Endothelial cell of umbilical vein (primary cell): ENCODE data around the gene PRKD1. TPM values are rescaled to one million over a fixed set of nuclear protein-coding genes. Genes with fewer than 3 reads are reported as not detected.

Experiments used
- BruUV-seq: library from RNA; stranded (reverse); fragments of 400-500 nt; replicated peaks from 2 replicates; lab custom pipeline; 2021; lab: Mats Ljungman, UMichigan
- CTCF ChIA-PET: fragments of 300-600, 350-600 bp; sonication (Branson Sonifier 250); formaldehyde crosslinking; loops from one replicate; lab custom pipeline; 2021; ENCODE audit warnings: antibody characterized with exemption, inconsistent platforms; lab: Charles Lee
- POLR2A ChIA-PET: fragments of 300-600, 350-600 bp; sonication (Branson Sonifier 250); formaldehyde crosslinking; loops from one replicate; lab custom pipeline; 2021; ENCODE audit warnings: antibody characterized with exemption, inconsistent platforms; lab: Charles Lee
- DNase-seq: peaks from one replicate; pipeline ENCODE4 v3.0.0-alpha.2; 2011; ENCODE audit warnings: low read depth, low spot score
- FAIRE-seq: peaks from 2 replicates; lab custom pipeline; 2011; peaks lifted over from hg19 to GRCh38; lab: Jason Lieb, UNC
- H2AFZ ChIP-seq: 2 replicates; pipeline ENCODE4 v1.6.0; 2012; ENCODE audit warnings: low read depth, low read length, control low read depth, inconsistent platforms
- H3K27ac ChIP-seq: 2 replicates; pipeline ENCODE4 v1.5.1; 2011; ENCODE audit warnings: low read depth, mild to moderate bottlenecking, control low read depth, low read length, moderate library complexity; ENCODE audit not compliant: insufficient read depth
- H3K27me3 ChIP-seq, 2 experiments: 2 replicates each; pipeline versions ENCODE4 v1.6.0 to v1.6.1; 2011; ENCODE audit warnings: low read length in 2 of 2, mixed read lengths in 1 of 2; ENCODE audit not compliant: control insufficient read depth in 2 of 2, insufficient read depth in 2 of 2
- H3K36me3 ChIP-seq, 2 experiments: 2 replicates in 1 of 2; 3 replicates in 1 of 2; pipeline ENCODE4 v1.5.1; 2011; ENCODE audit warnings: low read length in 2 of 2, mild to moderate bottlenecking in 1 of 2, moderate library complexity in 1 of 2; ENCODE audit not compliant: control insufficient read depth in 2 of 2, insufficient read depth in 2 of 2; ENCODE audit errors: extremely low read depth in 1 of 2
- H3K4me1 ChIP-seq: 3 replicates; pipeline ENCODE4 v1.5.1; 2011; ENCODE audit warnings: mild to moderate bottlenecking, low read length; ENCODE audit not compliant: control insufficient read depth, insufficient read depth; ENCODE audit errors: extremely low read depth
- H3K4me2 ChIP-seq: 2 replicates; pipeline ENCODE4 v1.6.1; 2011; ENCODE audit warnings: low read length, control low read depth, mixed read lengths; ENCODE audit not compliant: insufficient read depth
- H3K4me3 ChIP-seq, 3 experiments: fragments of 200-600 bp in 1 of 3; sonication (generic), shearing (Covaris generic) in 1 of 3; replicated peaks in 1 of 3; 2 replicates each; pipeline ENCODE4 v1.5.1; 2011 to 2016; ENCODE audit warnings: control low read depth in 3 of 3, low read length in 3 of 3, mild to moderate bottlenecking in 2 of 3, inconsistent platforms in 1 of 3, low read depth in 1 of 3, moderate library complexity in 1 of 3; ENCODE audit not compliant: insufficient read depth in 1 of 3
- H3K79me2 ChIP-seq: 2 replicates; pipeline ENCODE4 v1.6.0; 2012; ENCODE audit warnings: low read length, inconsistent platforms; ENCODE audit not compliant: control insufficient read depth, insufficient read depth
- H3K9ac ChIP-seq: replicated peaks from 2 replicates; pipeline ENCODE3; 2011; ENCODE audit warnings: low read length, control low read depth; ENCODE audit not compliant: insufficient read depth; ENCODE audit errors: extremely low read depth
- H3K9me1 ChIP-seq: replicated peaks from 3 replicates; pipeline ENCODE4 v1.6.0; 2011; ENCODE audit warnings: mild to moderate bottlenecking, low read length; ENCODE audit not compliant: control insufficient read depth, insufficient read depth; ENCODE audit errors: extremely low read depth
- H3K9me3 ChIP-seq: replicated peaks from 2 replicates; pipeline ENCODE4 v1.5.1; 2012; ENCODE audit warnings: low read length, inconsistent platforms; ENCODE audit not compliant: control insufficient read depth, insufficient read depth
- H4K20me1 ChIP-seq: replicated peaks from 2 replicates; pipeline ENCODE3; 2011; ENCODE audit warnings: mild to moderate bottlenecking, low read length; ENCODE audit not compliant: control insufficient read depth, insufficient read depth; ENCODE audit errors: extremely low read depth
- EZH2 ChIP-seq: IDR thresholded peaks from 2 replicates; pipeline ENCODE4 v1.6.1; 2012; ENCODE audit warnings: borderline replicate concordance, low read depth, mild to moderate bottlenecking, moderate library complexity, low read length, inconsistent platforms; ENCODE audit not compliant: severe bottlenecking
- FOS ChIP-seq: IDR thresholded peaks from 2 replicates; pipeline ENCODE4 v1.6.1; 2011; ENCODE audit warnings: mild to moderate bottlenecking, low read length, moderate library complexity, borderline replicate concordance; ENCODE audit not compliant: insufficient read depth
- GATA2 ChIP-seq: IDR thresholded peaks from 2 replicates; pipeline ENCODE4 v1.7.0; 2011; ENCODE audit warnings: low read depth, mild to moderate bottlenecking, moderate library complexity, mixed read lengths, low read length; ENCODE audit not compliant: insufficient read length, insufficient read depth
- JUN ChIP-seq: IDR thresholded peaks from 2 replicates; pipeline ENCODE4 v1.6.1; 2011; ENCODE audit warnings: borderline replicate concordance, low read depth; ENCODE audit not compliant: insufficient read length, insufficient read depth
- MYC ChIP-seq: IDR thresholded peaks from one replicate; pipeline ENCODE4 v1.6.1; 2011; ENCODE audit warnings: mild to moderate bottlenecking, low read depth, low read length
- POLR2A ChIP-seq: IDR thresholded peaks from 2 replicates; pipeline ENCODE4 v1.6.1; 2012; ENCODE audit warnings: low read depth, mild to moderate bottlenecking, control low read depth, low read length
- POLR2AphosphoS5 ChIP-seq: IDR thresholded peaks from 2 replicates; pipeline ENCODE4 v1.6.1; 2012; ENCODE audit warnings: low read depth, mild to moderate bottlenecking, control low read depth, low read length, moderate library complexity; ENCODE audit not compliant: insufficient read depth
- dilution Hi-C: fragments of 300-500 bp; cut with MboI; formaldehyde crosslinking; loops from one replicate; pipeline ENCODE4 v1.15.0; 2019; ENCODE audit warnings: low sequenced_read_pairs; ENCODE audit not compliant: extremely low pct_ligation_motif_present
- intact Hi-C: fragments of 100-400 bp; cut with micrococcal nuclease; formaldehyde crosslinking; loops from one replicate; pipeline ENCODE4 v1.10.0; 2022
- polyA plus RNA-seq, 4 experiments: library from polyadenylated mRNA; depleted of rRNA in 3 of 4; stranded (reverse) in 3 of 4; unstranded in 1 of 4; fragments of >200 nt; gene quantifications; 2 replicates each; pipeline versions ENCODE4 v1.2.1 to v1.2.3, GENCODE V29; 2011 to 2012; ENCODE audit warnings: missing spikeins in 1 of 4
- total RNA-seq: library from RNA; stranded (reverse); gene quantifications from 2 replicates; pipeline ENCODE4 v1.2.3, GENCODE V29; 2021
- TF ChIP-seq, protein P1 (sequence below), 2 donors: IDR thresholded peaks; 1 replicate in 1 of 2; 2 replicates in 1 of 2; pipeline ENCODE4 v1.5.1; 2011; ENCODE audit warnings: low read length in 2 of 2, mild to moderate bottlenecking in 2 of 2, moderate library complexity in 2 of 2, control low read depth in 1 of 2, inconsistent platforms in 1 of 2, low read depth in 1 of 2; ENCODE audit not compliant: insufficient read depth in 1 of 2; ENCODE audit errors: extremely low read depth in 1 of 2
- TF ChIP-seq, protein P2 (sequence below): IDR thresholded peaks from 2 replicates; pipeline ENCODE4 v1.6.1; 2011; ENCODE audit not compliant: insufficient read depth, insufficient read length

The PRKD1 gene
- total and polyA plus RNA-seq, 2 donors (not counting 3 experiments of a cell fraction or from before 2014, with no cell fraction given) = 3.9 to 10.9 TPM

DNA sequence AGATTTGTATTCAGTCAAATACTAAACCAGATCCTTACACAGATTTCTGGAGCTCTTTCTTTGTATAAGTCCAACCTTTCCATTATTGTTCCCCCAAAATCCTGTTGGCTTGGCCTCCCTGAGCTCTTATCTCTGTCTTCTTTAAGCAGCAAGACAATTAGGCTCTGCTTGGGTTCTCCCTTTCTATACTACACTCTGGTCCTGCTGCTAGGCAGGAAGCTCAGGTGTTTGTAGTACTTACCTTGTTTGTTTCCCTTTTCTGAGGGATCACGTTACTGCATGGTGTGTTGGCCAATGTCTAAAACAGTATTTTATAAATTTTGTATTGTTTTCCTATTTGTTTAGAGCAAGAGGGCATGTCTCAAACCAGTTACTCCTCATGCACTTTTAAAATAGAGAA is 192.9 kb downstream of the PRKD1 start:
- intact Hi-C loops = no loop called here
- dilution Hi-C loops = no loop called here
- BruUV-seq = no TSS peak
- DNase-seq = no peak
- POLR2A ChIA-PET = no interaction called here
- Histone ChIP-seq H3K9me3 (no peaks in the 10 kb centered on the region), H2AFZ (no peak overlapping the region), H3K9me1 (no peaks in the 10 kb centered on the region), H3K27ac (no peak overlapping the region), H4K20me1 (no peaks in the 10 kb centered on the region), H3K36me3 (no peaks in the 10 kb centered on the region), H3K79me2 (no peaks in the 10 kb centered on the region), H3K4me2 (no peak overlapping the region), H3K4me1 (no peaks in the 10 kb centered on the region), H3K27me3 (no peaks in the 10 kb centered on the region), H3K9ac (no peak overlapping the region), H3K4me3 (no peak overlapping the region)
- no peak for FAIRE-seq
- TF ChIP-seq JUN (no peak), POLR2AphosphoS5 (no peak), POLR2A (no peak), MYC (no peak), FOS (no peak), GATA2 (no peak), EZH2 (no peak)
- TF ChIP-seq, protein P1, sequence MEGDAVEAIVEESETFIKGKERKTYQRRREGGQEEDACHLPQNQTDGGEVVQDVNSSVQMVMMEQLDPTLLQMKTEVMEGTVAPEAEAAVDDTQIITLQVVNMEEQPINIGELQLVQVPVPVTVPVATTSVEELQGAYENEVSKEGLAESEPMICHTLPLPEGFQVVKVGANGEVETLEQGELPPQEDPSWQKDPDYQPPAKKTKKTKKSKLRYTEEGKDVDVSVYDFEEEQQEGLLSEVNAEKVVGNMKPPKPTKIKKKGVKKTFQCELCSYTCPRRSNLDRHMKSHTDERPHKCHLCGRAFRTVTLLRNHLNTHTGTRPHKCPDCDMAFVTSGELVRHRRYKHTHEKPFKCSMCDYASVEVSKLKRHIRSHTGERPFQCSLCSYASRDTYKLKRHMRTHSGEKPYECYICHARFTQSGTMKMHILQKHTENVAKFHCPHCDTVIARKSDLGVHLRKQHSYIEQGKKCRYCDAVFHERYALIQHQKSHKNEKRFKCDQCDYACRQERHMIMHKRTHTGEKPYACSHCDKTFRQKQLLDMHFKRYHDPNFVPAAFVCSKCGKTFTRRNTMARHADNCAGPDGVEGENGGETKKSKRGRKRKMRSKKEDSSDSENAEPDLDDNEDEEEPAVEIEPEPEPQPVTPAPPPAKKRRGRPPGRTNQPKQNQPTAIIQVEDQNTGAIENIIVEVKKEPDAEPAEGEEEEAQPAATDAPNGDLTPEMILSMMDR (IDR thresholded peaks at IDR 0.05; ENCODE audit: extremely low read depth in 1 of 2, insufficient read depth in 1 of 2, low read depth in 1 of 2, low read length in 2 of 2) = no peak
- TF ChIP-seq, protein P2, sequence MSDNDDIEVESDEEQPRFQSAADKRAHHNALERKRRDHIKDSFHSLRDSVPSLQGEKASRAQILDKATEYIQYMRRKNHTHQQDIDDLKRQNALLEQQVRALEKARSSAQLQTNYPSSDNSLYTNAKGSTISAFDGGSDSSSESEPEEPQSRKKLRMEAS = no peak
- CTCF ChIA-PET = interaction anchor here (0.7 kb wide), 1 partner anchor 14 kb away, joined by 4 read pairs; no protein-coding TSS in a partner anchor
